Suprapubic skin (tissue), 4 donors: Measurements from ENCODE around the gene BRINP3. TPM values are rescaled to one million over a fixed set of nuclear protein-coding genes. Genes with fewer than 3 reads are reported as not detected.

Experiments used
- DNase-seq, 2 donors: peaks; one replicate each; pipeline ENCODE4 v3.0.0-alpha.2; 2019; ENCODE audit warnings: low spot score in 2 of 2
- H3K27ac ChIP-seq: fragments of 200-600 bp; sonication (generic); one replicate; pipeline ENCODE4 v1.5.1; 2019
- H3K27me3 ChIP-seq: fragments of 200-600 bp; sonication (generic); one replicate; pipeline ENCODE4 v1.5.1; 2019
- H3K36me3 ChIP-seq: fragments of 200-600 bp; sonication (generic); one replicate; pipeline ENCODE4 v1.5.1; 2019
- H3K4me1 ChIP-seq: fragments of 200-600 bp; sonication (generic); one replicate; pipeline ENCODE4 v1.5.1; 2019
- H3K4me3 ChIP-seq: fragments of 200-600 bp; sonication (generic); one replicate; pipeline ENCODE4 v1.5.1; 2019; ENCODE audit warnings: mild to moderate bottlenecking
- H3K9me3 ChIP-seq: fragments of 200-600 bp; sonication (generic); one replicate; pipeline ENCODE4 v1.5.1; 2019
- EP300 ChIP-seq: sonication (generic); formaldehyde crosslinking; IDR thresholded peaks from one replicate; pipeline ENCODE4 v1.6.1; 2017; ENCODE audit warnings: antibody characterized with exemption
- POLR2A ChIP-seq, 2 donors: fragments of 450-650 bp; IDR thresholded peaks; one replicate each; pipeline ENCODE4 v1.6.1; 2017; ENCODE audit warnings: antibody characterized with exemption in 2 of 2, mild to moderate bottlenecking in 2 of 2, moderate library complexity in 2 of 2
- POLR2AphosphoS5 ChIP-seq, 3 donors: sonication (generic); formaldehyde crosslinking; IDR thresholded peaks; one replicate each; pipeline ENCODE4 v1.6.1; 2017; ENCODE audit warnings: antibody characterized with exemption in 3 of 3
- WGBS: methylation state at CpG from one replicate; pipeline ENCODE4 v1.1.5; 2018; 5-methylcytosine and 5-hydroxymethylcytosine counted together
- total RNA-seq, 4 donors: library from RNA; depleted of rRNA; stranded (reverse); fragments of >200 nt; gene quantifications; one replicate each; pipeline ENCODE4 v1.1.0, GENCODE V29; 2016
- TF ChIP-seq, protein P1 (sequence below), 2 donors: fragments of 200-600 bp in 1 of 2; fragments of 450-650 bp in 1 of 2; sonication (generic) in 1 of 2; IDR thresholded peaks; one replicate each; pipeline ENCODE4 v1.5.1; 2016 to 2019; ENCODE audit warnings: antibody characterized with exemption in 2 of 2, mild to moderate bottlenecking in 1 of 2, moderate library complexity in 1 of 2

Gene BRINP3
- total RNA-seq, 4 donors from 2014 or later: 0.13 to 0.53 TPM; not detected in 2

DNA sequence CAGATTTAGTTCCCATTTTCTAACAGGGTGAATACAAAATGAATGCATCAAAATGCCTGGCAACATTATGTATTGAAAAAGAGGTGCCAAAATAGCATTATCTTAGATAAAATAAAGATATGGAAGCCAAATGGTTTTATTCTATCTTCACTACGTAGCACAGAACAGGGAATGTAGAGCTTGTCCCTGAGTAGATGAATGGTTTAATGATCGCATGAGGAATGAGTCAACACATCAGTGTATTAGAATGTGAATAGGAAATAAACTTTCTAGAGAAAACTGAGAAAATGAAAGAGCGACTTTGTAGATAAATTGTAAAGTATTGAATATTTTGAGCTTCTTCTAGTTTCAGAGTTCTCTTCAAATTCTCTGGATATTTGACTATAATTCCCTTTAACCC, 74.3 kb downstream of the BRINP3 start:
- no peak for DNase-seq
- Histone ChIP-seq H3K36me3 (no peaks in the 10 kb centered on the region), H3K9me3 (no peaks in the 10 kb centered on the region), H3K27ac (no peak overlapping the region), H3K27me3 (no peaks in the 10 kb centered on the region), H3K4me3 (no peak overlapping the region), H3K4me1 (no peaks in the 10 kb centered on the region)
- 82% methylated on average over 3 of the region's 3 CpGs for WGBS
- TF ChIP-seq POLR2A (IDR thresholded peaks at IDR 0.05) (no peak), EP300 (no peak), POLR2AphosphoS5 (IDR thresholded peaks at IDR 0.05) (no peak)

DNA sequence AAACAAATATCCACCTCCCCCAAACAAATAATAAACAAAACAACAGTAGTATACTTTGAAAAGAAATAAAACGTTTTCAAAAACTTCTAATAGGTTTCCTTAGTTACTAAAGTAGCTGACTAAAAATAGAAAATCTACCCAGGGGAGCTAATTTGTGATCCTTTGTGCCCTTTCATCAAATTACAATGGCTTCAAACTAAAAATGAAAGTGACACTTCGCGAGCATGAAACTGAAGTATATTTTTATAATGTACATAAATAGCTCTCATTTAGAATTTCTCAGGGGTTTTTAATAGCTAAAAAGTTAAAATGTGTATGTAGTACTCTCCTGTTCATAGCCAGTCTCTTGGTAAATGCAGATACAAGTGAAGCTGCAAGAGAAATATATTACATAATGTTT, 78.4 kb downstream of the BRINP3 start:
- Histone ChIP-seq H3K4me1 (no peaks in the 10 kb centered on the region), H3K36me3 (no peaks in the 10 kb centered on the region), H3K27me3 (no peaks in the 10 kb centered on the region), H3K4me3 (no peak overlapping the region), H3K27ac (no peak overlapping the region), H3K9me3 (no peaks in the 10 kb centered on the region)
- no peak for TF ChIP-seq EP300
- no peak for TF ChIP-seq POLR2A (IDR thresholded peaks at IDR 0.05)
- TF ChIP-seq, protein P1, sequence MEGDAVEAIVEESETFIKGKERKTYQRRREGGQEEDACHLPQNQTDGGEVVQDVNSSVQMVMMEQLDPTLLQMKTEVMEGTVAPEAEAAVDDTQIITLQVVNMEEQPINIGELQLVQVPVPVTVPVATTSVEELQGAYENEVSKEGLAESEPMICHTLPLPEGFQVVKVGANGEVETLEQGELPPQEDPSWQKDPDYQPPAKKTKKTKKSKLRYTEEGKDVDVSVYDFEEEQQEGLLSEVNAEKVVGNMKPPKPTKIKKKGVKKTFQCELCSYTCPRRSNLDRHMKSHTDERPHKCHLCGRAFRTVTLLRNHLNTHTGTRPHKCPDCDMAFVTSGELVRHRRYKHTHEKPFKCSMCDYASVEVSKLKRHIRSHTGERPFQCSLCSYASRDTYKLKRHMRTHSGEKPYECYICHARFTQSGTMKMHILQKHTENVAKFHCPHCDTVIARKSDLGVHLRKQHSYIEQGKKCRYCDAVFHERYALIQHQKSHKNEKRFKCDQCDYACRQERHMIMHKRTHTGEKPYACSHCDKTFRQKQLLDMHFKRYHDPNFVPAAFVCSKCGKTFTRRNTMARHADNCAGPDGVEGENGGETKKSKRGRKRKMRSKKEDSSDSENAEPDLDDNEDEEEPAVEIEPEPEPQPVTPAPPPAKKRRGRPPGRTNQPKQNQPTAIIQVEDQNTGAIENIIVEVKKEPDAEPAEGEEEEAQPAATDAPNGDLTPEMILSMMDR (IDR thresholded peaks at IDR 0.05): no peak
- no peak for TF ChIP-seq POLR2AphosphoS5 (IDR thresholded peaks at IDR 0.05)
- no peak for DNase-seq
- 67% methylated on average over 3 of the region's 3 CpGs for WGBS

DNA sequence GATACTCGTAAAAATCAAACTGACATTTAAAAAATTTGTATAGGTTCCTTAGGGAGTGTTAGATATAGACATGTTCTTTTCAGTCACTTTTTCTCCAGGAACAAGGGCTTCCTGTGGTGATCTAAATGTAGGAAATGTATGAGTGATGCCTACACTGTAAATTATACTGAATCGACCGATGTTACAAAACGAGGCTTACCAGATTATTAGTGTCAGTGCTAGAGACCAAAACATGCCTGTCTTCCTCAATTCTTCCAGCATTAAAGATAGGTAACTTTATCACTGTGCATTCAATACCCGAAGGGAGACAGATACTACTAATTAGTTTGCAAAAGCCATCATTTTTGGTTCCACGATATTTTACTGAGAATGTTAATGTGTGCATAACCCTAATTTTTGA, 86.1 kb downstream of the BRINP3 start:
- no peaks in the 10 kb centered on the region for H3K4me1 ChIP-seq
- H3K9me3 ChIP-seq: no peaks in the 10 kb centered on the region
- TF ChIP-seq, protein P1 (IDR thresholded peaks at IDR 0.05): no peak
- no peak for TF ChIP-seq POLR2AphosphoS5 (IDR thresholded peaks at IDR 0.05)
- TF ChIP-seq EP300: no peak
- no peak for TF ChIP-seq POLR2A (IDR thresholded peaks at IDR 0.05)
- H3K4me3 ChIP-seq: no peak overlapping the region
- no peaks in the 10 kb centered on the region for H3K27me3 ChIP-seq
- no peak overlapping the region for H3K27ac ChIP-seq
- WGBS: 76% methylated on average over 6 of the region's 6 CpGs
- no peak for DNase-seq
- no peaks in the 10 kb centered on the region for H3K36me3 ChIP-seq

DNA sequence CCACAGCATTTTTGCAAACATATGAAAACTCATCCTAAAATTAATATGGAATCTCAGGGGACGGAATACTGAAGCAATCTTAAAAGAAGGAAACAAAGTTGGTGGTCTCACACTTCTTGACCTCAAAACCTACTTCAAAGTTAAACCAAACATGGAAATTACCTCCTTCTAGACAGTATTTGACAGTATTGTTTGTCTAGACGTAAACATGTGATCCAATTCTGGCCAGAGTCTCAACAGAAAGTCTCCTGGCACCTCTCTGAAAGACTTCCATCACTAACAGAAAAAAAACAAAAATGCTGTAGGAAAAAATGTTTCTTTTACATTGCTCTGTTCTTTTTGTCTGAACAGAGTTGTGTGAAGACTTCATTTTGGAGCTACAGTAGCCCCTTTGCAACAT, 99.7 kb downstream of the BRINP3 start:
- TF ChIP-seq POLR2A (IDR thresholded peaks at IDR 0.05): no peak
- no peak for TF ChIP-seq POLR2AphosphoS5 (IDR thresholded peaks at IDR 0.05)
- TF ChIP-seq, protein P1 (IDR thresholded peaks at IDR 0.05): no peak
- no peak for TF ChIP-seq EP300
- H3K27me3 ChIP-seq: no peaks in the 10 kb centered on the region
- H3K9me3 ChIP-seq: no peaks in the 10 kb centered on the region
- no peak overlapping the region for H3K27ac ChIP-seq
- no peak for DNase-seq
- H3K36me3 ChIP-seq: no peaks in the 10 kb centered on the region
- no peak overlapping the region for H3K4me3 ChIP-seq
- WGBS: 74% methylated on average over 2 of the region's 2 CpGs
- H3K4me1 ChIP-seq: no peaks in the 10 kb centered on the region

DNA sequence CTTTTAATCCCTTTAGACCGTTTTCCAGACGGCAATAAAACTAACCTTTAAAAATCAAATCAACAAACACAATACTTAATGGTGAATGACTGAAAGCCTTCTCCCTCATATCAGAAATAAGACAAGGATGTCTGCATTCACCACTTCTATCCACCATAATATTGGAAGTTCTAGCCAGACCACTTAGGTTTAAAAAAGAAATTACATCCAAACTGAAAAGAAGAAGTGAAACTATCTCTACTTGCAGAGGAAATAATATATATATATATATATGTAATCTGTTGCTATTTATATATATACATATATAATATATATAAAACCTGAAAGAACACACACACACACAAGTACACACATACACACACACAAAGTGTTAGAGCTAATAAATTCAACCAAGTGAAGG, 100.4 kb downstream of the BRINP3 start:
- H3K27me3 ChIP-seq: no peaks in the 10 kb centered on the region
- WGBS: 67% methylated on average over 2 of the region's 2 CpGs
- no peaks in the 10 kb centered on the region for H3K4me1 ChIP-seq
- H3K36me3 ChIP-seq: no peaks in the 10 kb centered on the region
- H3K27ac ChIP-seq: no peak overlapping the region
- no peak for DNase-seq
- H3K4me3 ChIP-seq: no peak overlapping the region
- TF ChIP-seq, protein P1 (IDR thresholded peaks at IDR 0.05): no peak
- no peak for TF ChIP-seq POLR2AphosphoS5 (IDR thresholded peaks at IDR 0.05)
- no peak for TF ChIP-seq EP300
- TF ChIP-seq POLR2A (IDR thresholded peaks at IDR 0.05): no peak
- H3K9me3 ChIP-seq: no peaks in the 10 kb centered on the region

DNA sequence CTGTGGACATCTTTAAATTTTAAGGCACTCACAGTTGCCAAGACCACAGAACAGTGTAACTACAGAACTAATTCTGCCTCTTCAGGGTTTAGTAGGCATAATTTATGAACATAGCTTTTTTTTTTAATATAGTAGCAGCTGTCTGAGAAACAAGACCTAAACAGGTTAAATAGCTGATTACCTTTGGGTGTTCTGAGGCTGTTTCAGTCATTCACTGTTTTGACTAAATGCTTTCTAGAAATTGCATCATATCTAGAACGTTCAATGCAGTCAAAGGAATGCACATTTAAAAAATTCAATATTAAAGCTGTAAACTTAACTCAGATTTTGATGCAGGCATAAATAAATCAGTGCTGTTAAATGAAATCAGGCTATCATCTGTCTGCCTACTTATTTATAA, 101.6 kb downstream of the BRINP3 start:
- Histone ChIP-seq H3K4me1 (no peaks in the 10 kb centered on the region), H3K27me3 (no peaks in the 10 kb centered on the region), H3K9me3 (no peaks in the 10 kb centered on the region), H3K4me3 (no peak overlapping the region), H3K27ac (no peak overlapping the region), H3K36me3 (no peaks in the 10 kb centered on the region)
- no peak for DNase-seq
- TF ChIP-seq POLR2AphosphoS5 (IDR thresholded peaks at IDR 0.05) (no peak), POLR2A (IDR thresholded peaks at IDR 0.05) (no peak), EP300 (no peak)
- TF ChIP-seq, protein P1 (IDR thresholded peaks at IDR 0.05): no peak
- 22% methylated on average over 1 of the region's 1 CpG for WGBS
